Stimulated activated CD8-positive, alpha-beta memory T cell treated with anti-CD3 and anti-CD28 coated beads, Interleukin-15, amount 100 ng/mL, for 24 hours (primary cell): ENCODE measurements around the gene RAD23A.
"Not testable (repeated sequence)": the region's sequence is repeated elsewhere in the genome, so short reads cannot be mapped to it uniquely, and the experiment has no call there.

Experiments
- DNase-seq: peaks from one replicate; pipeline ENCODE4 v3.0.0-alpha.2; 2020; ENCODE audit warnings: low read depth

RAD23A gene

DNA sequence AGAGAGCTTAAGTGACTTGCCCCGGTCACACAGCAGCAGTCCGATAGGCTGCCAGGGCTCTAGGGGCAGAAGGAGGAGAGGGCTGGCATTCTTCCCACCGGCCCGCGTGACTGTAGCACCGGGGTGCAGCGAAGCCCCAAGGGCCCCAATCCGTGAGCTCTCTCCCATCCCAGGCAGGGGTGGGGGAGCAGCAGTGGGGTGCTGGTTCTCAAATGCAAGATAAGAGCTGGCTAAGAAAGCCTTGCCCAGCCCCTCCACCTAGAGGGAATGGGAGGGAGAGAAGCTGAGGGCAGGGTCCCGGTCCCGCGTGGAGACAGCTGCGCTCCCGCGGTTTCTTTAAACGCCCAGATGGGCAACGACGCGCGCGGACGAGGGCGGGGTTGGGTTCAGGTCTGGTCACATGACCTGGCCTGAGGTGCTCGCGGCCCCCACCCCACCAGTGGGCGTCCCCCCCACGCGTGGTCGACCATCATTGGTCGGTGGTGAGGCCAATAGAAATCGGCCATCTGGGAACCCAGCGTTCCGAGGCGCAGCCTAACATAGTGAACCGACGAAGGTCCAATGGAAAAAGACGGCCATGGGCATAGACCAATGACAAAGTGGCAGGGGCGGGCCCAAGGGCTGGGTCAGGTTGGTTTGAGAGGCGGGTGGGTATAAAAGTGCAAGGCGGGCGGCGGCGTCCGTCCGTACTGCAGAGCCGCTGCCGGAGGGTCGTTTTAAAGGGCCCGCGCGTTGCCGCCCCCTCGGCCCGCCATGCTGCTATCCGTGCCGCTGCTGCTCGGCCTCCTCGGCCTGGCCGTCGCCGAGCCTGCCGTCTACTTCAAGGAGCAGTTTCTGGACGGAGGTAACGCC is 7.5 kb upstream of the RAD23A start, which contains the start of gene CALR:
CALR (plus strand) TSS at position 683 of the 852 bp plus-strand sequence; CDS start at position 754, 71 bp downstream.
- DNase-seq = peak; percentile 98

DNA sequence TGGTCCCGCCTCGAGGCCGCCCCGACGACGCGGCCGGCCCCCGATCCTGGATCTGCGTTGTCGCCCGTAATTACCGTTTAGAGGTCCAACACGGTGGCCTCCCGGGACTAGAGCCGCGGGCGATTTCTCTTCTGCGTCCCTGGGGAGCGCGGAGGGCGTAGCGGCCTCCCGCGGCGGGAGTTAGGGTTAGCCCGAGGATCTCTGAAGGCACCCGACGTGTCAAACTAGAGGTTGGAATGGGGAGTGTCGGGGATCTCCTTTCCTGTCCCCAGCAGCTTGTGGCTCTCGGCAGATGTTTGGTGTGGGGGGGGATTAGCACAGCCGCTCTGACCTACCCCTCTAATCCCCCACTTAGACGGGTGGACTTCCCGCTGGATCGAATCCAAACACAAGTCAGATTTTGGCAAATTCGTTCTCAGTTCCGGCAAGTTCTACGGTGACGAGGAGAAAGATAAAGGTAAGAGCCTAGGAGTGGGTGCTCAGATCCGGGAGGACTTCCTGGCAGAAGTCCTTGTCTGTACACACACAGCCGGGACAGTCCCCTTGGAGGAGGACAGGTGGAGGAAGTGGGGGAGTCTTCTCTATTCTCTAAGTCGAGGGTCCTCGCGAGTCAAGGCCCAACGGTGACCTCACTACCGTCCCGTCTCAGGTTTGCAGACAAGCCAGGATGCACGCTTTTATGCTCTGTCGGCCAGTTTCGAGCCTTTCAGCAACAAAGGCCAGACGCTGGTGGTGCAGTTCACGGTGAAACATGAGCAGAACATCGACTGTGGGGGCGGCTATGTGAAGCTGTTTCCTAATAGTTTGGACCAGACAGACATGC is 6.7 kb upstream of the RAD23A start:
- DNase-seq = no peak

DNA sequence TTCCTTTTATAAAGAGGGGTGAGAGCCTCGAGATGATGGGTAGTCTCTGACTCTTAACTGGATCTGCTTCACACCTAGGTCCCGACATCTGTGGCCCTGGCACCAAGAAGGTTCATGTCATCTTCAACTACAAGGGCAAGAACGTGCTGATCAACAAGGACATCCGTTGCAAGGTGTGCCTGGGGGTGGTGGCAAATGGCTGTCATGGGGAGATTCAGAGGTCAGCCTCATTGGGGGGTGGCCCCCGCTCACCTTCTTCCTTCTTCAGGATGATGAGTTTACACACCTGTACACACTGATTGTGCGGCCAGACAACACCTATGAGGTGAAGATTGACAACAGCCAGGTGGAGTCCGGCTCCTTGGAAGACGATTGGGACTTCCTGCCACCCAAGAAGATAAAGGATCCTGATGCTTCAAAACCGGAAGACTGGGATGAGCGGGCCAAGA is 5.7 kb upstream of the RAD23A start:
- no peak for DNase-seq

DNA sequence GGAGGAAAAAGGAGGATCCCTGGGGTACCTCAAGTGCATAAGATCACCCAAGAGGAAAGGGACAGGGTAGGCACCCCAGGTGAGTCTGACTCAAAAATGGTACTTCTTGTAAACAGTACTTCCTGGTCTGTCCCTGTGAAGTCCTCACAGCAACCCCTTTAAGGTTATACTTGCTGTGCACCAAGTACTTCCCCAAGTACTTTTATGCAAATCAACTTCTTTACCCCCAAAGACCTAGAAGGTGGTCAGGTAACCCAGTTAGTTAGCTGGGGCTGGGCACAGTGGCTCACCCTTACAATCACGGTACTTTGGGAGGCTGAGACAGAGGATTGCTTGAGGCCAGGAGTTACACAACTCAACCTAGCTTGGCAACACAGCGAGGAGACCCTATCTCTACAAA is 4.8 kb upstream of the RAD23A start:
- no peak for DNase-seq

DNA sequence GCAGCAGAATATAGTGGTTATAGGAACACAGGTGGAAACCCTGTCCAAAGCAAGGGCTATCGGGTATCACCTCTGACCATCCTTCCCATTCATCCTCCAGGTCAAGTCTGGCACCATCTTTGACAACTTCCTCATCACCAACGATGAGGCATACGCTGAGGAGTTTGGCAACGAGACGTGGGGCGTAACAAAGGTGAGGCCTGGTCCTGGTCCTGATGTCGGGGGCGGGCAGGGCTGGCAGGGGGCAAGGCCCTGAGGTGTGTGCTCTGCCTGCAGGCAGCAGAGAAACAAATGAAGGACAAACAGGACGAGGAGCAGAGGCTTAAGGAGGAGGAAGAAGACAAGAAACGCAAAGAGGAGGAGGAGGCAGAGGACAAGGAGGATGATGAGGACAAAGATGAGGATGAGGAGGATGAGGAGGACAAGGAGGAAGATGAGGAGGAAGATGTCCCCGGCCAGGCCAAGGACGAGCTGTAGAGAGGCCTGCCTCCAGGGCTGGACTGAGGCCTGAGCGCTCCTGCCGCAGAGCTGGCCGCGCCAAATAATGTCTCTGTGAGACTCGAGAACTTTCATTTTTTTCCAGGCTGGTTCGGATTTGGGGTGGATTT is 2.1 kb upstream of the RAD23A start:
- no peak for DNase-seq

DNA sequence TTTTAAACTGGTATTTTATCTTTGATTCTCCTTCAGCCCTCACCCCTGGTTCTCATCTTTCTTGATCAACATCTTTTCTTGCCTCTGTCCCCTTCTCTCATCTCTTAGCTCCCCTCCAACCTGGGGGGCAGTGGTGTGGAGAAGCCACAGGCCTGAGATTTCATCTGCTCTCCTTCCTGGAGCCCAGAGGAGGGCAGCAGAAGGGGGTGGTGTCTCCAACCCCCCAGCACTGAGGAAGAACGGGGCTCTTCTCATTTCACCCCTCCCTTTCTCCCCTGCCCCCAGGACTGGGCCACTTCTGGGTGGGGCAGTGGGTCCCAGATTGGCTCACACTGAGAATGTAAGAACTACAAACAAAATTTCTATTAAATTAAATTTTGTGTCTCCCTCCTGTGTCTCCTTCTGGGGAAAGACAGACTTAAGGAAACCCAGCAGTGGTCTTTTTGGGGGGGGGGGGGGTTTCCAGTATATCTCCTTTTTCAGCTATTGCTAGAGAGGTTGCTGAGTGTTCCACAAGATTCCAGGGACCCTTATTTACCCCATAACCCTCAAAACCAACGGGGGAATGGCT is 1.5 kb upstream of the RAD23A start:
- no peak for DNase-seq

DNA sequence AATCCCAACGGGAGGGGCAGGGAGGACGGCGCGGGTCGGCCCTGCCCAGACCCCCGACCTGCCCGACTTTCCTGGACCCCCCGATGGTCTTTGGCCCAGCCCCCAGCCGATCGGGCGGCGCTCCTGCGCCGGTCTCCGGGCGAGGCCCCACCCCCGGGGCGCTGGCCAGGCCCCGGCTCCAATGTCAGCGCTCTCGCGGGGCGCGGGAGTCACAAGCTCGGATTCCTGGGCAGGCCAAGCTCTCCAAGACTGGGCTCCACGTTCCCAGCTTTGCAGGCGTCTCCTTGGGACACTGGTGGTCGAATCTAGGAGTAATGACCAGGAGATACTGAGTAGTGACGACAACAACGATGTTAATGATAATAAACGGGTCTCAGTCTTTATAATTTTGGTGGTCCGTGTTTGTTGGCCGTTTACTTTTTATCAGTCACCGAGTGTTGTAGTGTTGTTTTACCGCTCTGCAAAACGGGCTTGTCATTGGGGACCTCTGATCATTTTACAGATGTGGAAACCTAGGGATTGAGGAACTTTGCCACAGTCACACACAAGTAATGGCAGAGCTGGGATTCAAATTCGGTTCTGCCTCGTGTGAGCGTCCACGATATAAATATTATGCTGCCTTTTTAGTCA is 545 bp downstream of the RAD23A start:
- DNase-seq = no peak

DNA sequence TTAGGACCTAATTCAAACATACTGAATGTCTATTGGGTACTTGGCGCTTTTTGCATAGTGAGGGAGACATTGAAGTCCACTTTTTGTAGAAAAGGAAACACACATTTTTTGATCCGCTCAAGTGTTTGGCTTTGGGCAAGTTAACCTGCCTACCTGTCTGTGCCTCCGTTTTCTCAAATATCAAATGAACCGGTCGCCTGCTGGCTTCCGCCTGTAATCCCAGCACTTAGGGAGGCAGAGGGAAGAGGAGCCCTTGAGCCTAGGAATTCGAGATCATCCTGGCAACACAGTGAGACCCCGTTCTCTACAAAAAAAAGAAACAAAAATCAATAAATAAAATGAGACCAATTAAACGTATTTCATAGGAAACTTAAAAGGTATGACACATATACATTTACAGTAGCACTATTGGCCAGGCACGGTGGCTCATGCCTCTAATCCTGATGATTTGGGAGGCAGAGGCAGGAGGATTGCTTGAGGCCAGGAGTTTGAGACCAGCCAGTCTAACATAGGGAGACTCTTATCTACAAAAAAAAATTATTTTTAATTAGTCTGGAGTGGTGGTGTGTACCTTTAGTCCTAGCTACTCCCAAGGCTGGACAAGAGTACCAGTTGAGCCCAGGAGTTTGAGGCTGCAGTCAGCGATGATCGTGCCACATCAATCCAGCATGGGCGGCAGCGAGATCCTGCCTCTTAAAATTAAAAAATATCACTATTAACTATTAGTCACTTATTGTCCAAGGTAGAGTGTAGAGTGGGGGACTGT is 1.3 kb downstream of the RAD23A start:
- no peak for DNase-seq

DNA sequence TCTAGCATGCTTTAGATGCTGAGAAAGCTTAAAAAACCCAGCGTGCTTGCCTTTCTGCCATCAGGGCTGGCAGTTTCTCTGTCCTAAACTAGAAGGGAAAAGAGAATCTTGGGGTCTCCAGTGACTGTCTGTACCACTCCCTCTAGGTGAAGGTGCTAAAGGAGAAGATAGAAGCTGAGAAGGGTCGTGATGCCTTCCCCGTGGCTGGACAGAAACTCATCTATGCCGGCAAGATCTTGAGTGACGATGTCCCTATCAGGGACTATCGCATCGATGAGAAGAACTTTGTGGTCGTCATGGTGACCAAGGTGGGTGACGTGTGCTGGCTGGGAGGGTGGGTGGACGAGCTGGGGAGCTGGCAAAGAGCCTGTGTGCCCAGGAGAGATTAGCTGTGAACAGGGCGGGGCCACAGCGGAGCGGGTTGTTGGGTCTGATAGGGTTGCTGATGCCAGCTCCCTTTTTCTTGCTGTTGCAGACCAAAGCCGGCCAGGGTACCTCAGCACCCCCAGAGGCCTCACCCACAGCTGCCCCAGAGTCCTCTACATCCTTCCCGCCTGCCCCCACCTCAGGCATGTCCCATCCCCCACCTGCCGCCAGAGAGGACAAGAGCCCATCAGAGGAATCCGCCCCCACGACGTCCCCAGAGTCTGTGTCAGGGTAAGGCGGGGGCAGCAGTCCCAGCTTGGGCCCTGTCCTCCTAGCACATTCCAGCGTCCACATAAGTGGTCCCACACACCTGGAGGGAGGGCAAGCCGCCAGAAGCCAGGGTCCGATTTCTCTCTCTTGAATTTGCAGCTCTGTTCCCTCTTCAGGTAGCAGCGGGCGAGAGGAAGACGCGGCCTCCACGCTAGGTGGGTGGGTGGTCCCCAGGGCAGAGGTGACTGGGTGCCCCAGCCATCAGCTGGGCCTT is 2.3 kb downstream of the RAD23A start:
- no peak for DNase-seq

DNA sequence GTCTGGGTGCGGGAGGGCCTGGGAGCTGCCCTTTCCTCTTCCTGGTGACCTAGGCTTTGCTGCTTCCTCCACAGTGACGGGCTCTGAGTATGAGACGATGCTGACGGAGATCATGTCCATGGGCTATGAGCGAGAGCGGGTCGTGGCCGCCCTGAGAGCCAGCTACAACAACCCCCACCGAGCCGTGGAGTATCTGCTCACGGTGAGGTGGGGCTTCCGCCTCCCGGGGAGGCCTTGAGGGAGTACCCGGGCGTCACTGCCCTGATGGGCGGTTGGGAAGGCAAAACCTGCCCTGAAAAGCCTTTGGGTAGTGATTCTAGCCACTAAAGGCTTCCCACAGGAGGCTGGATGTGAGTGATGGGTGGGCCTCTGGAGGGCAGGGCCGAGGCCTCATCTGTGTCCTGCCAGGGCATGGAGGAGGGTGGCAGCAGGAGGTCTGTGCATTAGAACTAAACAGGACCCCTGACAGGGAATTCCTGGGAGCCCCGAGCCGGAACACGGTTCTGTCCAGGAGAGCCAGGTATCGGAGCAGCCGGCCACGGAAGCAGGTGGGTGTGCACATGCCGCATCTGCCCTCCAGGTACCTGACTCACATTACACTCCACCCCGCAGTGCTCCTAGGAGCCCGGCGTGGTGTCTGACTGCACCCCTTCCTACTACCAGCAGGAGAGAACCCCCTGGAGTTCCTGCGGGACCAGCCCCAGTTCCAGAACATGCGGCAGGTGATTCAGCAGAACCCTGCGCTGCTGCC is 3.1 kb downstream of the RAD23A start:
- DNase-seq = no peak

DNA sequence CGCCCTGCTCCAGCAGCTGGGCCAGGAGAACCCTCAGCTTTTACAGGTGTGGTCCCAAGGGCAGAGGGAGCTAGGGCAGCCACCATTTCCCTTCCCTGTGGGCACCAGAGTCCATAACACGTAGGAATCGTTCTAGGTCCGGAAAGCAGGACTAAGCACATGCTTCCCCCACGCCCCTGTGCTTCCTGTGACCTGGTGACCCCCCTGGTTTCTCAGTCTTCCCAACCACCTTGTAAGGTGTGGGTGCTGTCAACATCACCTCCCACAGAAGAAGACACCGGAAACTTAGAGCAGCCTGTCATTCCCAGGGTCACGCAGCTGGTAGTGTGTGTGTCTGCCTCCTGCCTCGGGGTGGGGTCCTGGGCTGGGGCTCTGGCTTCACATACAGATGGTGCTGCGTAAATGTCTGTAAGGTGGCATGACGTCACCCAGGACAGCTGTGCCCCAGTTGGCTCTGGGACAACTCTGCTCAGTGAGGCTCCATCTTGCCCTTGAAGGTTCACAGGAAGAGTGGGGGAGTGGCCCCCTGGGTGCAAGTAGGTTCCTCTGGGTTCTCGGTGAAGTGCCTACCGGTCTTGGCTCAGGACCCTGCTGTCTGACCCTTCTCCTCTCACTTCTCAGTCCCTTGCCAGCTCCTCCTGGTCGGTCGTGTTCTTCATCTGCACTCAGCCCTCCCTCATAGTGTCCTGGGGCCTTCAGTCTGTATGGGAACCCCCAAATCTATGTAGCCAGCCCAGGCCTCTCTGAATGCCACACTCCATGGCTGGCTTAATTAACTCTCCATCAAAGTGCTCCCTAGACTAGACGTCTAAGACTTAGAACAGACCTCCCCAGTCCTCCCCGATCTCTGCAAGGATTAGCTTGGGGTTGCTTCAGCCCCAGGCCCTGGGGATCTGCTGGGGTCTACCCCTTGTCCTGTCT is 4.0 kb downstream of the RAD23A start:
- no peak for DNase-seq

DNA sequence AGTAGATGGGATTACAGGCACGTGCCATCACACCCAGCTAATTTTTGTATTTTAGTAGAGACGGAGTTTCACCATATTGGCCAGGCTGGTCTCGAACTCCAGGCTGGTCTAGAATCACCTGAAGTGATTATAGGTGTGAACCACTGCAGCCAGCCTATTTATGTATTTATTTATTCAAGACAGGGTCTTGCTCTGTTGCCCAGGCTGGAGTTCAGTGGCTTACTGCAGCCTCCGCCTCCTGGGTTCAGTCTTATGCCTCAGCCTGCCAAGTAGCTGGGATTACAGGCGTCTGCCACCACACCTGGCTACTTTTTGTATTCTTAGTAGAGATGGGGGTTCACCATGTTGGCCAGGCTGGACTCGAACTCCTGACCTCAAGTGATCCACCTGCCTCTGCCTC is 6.4 kb downstream of the RAD23A start:
- not testable (repeated sequence) for DNase-seq

DNA sequence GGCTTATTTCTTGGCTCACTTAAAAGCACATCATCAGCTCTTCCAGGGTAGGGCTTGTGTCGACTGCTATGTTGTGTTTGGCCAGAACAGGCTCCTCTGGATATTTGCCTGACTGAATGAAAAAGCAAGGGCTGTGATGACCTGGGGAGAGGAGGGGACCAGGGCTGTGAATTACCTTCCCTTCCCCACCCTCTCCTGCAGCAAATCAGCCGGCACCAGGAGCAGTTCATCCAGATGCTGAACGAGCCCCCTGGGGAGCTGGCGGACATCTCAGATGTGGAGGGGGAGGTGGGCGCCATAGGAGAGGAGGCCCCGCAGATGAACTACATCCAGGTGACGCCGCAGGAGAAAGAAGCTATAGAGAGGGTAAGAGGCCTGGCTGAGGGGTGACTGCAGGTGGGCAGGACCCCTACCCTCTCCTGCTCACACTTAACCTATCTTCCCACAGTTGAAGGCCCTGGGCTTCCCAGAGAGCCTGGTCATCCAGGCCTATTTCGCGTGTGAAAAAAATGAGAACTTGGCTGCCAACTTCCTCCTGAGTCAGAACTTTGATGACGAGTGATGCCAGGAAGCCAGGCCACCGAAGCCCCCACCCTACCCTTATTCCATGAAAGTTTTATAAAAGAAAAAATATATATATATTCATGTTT is 7.0 kb downstream of the RAD23A start:
- DNase-seq = no peak

DNA sequence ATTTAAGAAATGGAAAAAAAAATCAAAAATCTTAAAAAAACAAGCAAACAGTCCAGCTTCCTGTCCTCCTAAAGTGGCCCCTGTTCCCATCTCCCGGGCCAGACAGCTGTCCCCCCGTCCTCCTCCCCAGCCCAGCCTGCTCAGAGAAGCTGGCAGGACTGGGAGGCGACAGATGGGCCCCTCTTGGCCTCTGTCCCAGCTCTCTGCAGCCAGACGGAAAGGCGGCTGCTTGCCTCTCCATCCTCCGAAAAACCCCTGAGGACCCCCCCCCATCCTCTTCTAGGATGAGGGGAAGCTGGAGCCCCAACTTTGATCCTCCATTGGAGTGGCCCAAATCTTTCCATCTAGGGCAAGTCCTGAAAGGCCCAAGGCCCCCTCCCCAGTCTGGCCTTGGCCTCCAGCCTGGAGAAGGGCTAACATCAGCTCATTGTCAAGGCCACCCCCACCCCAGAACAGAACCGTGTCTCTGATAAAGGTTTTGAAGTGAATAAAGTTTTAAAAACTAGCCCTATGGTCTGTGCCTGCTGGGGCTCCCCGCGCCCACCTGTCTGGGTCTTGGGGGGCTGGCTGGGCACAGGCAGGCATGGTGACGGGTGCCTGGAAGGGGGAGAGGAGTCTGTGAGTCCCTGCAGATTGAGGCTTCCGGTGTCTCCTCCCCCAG is 7.6 kb downstream of the RAD23A start:
- DNase-seq = no peak

DNA sequence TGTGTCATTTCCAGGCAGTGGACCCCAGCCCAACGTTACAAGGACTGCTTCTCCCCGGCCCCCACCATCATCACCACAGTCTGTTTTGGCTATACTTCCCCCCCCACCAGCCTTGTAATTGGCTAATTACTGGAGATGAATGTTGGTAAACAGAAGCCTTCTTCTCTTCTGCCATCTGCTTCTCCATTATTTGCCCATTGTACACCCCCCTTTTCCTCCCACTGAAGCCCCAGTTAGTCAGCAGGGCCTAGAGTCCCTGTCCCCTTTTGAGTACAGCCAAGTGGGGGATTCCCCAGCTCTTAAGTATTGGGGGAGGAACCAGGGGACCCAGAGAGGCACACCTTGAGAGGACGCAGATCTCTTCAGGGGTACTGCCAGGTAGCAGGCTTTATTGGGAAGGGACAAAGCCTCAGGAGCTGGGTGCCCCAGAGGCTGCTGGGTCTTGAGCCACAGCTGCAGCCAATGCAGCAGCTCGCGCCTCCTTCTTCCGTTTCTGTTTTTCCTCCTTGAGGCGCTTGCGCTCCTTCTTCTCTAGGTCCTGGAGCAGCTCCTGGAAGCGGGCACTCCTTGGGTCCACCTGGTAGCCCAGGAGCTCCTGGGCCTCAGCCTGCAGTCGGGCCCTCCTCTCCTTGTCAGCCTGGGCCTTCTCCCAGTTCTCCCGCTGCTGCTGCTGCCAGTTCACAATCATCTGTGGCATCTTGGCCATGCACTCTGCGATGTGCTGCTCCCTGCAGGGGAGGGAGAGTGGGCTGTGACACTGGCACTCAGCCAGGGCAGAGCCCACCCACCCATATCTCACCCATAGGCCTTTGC is 8.3 kb downstream of the RAD23A start:
- no peak for DNase-seq

DNA sequence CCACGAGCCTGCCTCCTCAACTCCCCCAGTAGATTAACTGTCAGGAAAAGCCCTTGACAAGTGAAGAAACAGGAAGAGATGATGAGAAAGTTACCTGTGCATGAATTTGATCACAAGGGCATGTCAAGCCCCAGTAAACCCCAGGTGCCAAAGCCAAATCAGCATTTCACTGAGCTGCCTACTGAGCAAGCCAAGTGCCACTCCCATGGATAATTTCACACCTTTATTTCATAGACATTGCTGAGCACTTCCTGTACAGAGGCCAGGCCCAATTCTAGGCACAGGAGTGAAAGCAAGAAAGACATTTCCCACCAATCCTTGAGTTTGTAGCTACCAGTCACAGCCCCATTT is 8.9 kb downstream of the RAD23A start:
- no peak for DNase-seq
